ENCODE results near the gene PRDM13. TPM values are rescaled to one million over a fixed set of nuclear protein-coding genes. Genes with fewer than 3 reads are reported as not detected.

The PRDM13 gene
- 0.49 and 0.74 TPM in 2 replicates for polyA plus RNA-seq (2011; rRNA removed)
- 0.62 and 0.69 TPM in 2 replicates for polyA plus RNA-seq (2012; cell fraction: cytosol; rRNA removed)
- polyA plus RNA-seq (2012; cell fraction: nucleus; rRNA removed) = 0.49 and 0.55 TPM in 2 replicates
- polyA plus RNA-seq (2017; fragmentation: RNase III; extraction: RNeasy Plus Mini Kit Qiagen cat#74134 plus additional on column Dnase treatment) = 0.41 to 0.59 TPM (median 0.44 TPM) in 3 replicates
- 0.10 and 0.17 TPM in 2 replicates for polyA minus RNA-seq (2011; rRNA and poly(A)+ RNA removed)

- no peak for TF ChIP-seq TFCP2L1 (CRISPR knock-in tag; IDR thresholded peaks at IDR 0.05)
- no peak for TF ChIP-seq NR3C1 (IDR thresholded peaks at IDR 0.05)
- TF ChIP-seq FOXS1 (CRISPR knock-in tag; IDR thresholded peaks at IDR 0.05) = no peak
- H3K4me2 ChIP-seq = no peak within 1 kb of the TSS
- ATAC-seq (no peak), FAIRE-seq (no peak), DNase-seq (ENCODE audit: low read depth in 1 of 2, low spot score in 1 of 2) (no peak)
- H3K27ac ChIP-seq = no peak within 1 kb of the TSS
- ChIA-PET CTCF (no interaction called here), POLR2A (no interaction called here)
- 59% methylated on average over 42 of the region's 54 CpGs for WGBS (ENCODE audit: missing lambda C conversion rate)
- no peaks in the 10 kb centered on the region for H3K4me1 ChIP-seq
- H3K9me3 ChIP-seq = no peaks in the 10 kb centered on the region
- H3K4me3 ChIP-seq = no peak within 1 kb of the TSS
Observed at GRCh38 chr6:99606656-99607415, at the start of gene PRDM13. TSS of gene PRDM13 (plus strand) at chr6:99606833. CDS start at chr6:99607035, 202 bp downstream.

- DNase-seq (ENCODE audit: low read depth in 1 of 2, low spot score in 1 of 2) = no peak
- FAIRE-seq = no peak
- ChIA-PET POLR2A (interaction anchor here (1.0 kb wide), 1 partner anchor 9 kb away, joined by 3 read pairs; the partner anchor contains the start of gene CCNC), CTCF (interaction anchor here (0.7 kb wide), 1 partner anchor 145 kb away, joined by 3 read pairs; no protein-coding TSS in a partner anchor)
- Histone ChIP-seq H3K4me2 (no peak overlapping the region), H3K4me3 (no peak overlapping the region), H3K27ac (no peak overlapping the region), H3K4me1 (no peaks in the 10 kb centered on the region), H3K9me3 (no peaks in the 10 kb centered on the region)
- ATAC-seq = no peak
- 92% methylated on average over 2 of the region's 2 CpGs for WGBS (ENCODE audit: missing lambda C conversion rate)
- TF ChIP-seq BHLHE40 (IDR thresholded peaks at IDR 0.05; ENCODE audit: low read depth, low read length) = no peak
Observed at GRCh38 chr6:99559057-99559456, 47.6 kb upstream of the PRDM13 start.

- TF ChIP-seq RAD21 (conservative IDR thresholded peaks at IDR 0.05 in 1 of 2, IDR thresholded peaks at IDR 0.05 in 1 of 2) (no peak), EP300 (IDR thresholded peaks at IDR 0.05) (no peak), HOXB13 (CRISPR knock-in tag; IDR thresholded peaks at IDR 0.05; ENCODE audit: low read depth) (no peak), FOSL2 (IDR thresholded peaks at IDR 0.05) (no peak), FOSL2 (CRISPR knock-in tag; IDR thresholded peaks at IDR 0.05) (no peak), ESRRA (IDR thresholded peaks at IDR 0.05; ENCODE audit: borderline replicate concordance, low read length) (no peak), RCOR1 (IDR thresholded peaks at IDR 0.05; ENCODE audit: low read depth, low read length) (no peak), POLR2A (IDR thresholded peaks at IDR 0.05; ENCODE audit: low read length) (no peak), SREBF2 (IDR thresholded peaks at IDR 0.05) (no peak), PBX3 (IDR thresholded peaks at IDR 0.05) (no peak), ZNF302 (CRISPR knock-in tag; IDR thresholded peaks at IDR 0.05) (no peak), RNF2 (IDR thresholded peaks at IDR 0.05; ENCODE audit: borderline replicate concordance, low read depth) (no peak)
- ChIA-PET POLR2A (no interaction called here), CTCF (interaction anchor here (1.0 kb wide), 1 partner anchor 28 kb away, joined by 4 read pairs; no protein-coding TSS in a partner anchor)
- Histone ChIP-seq H3K4me2 (no peak overlapping the region), H3K4me1 (no peaks in the 10 kb centered on the region), H3K27ac (no peak overlapping the region), H3K4me3 (no peak overlapping the region), H3K9me3 (no peaks in the 10 kb centered on the region)
- 93% methylated on average over 4 of the region's 4 CpGs for WGBS (ENCODE audit: missing lambda C conversion rate)
- no peak for DNase-seq (ENCODE audit: low read depth in 1 of 2, low spot score in 1 of 2)
- no peak for ATAC-seq
- FAIRE-seq = no peak
Observed at GRCh38 chr6:99560668-99561067, 46.0 kb upstream of the PRDM13 start.

GRCh38 chr6:99563056-99563723, 43.4 kb upstream of the PRDM13 start:
- DNase-seq (ENCODE audit: low read depth in 1 of 2, low spot score in 1 of 2) (no peak), FAIRE-seq (no peak), ATAC-seq (no peak)
- no peaks in the 10 kb centered on the region for H3K9me3 ChIP-seq
- CTCF ChIA-PET = no interaction called here
- 73% methylated on average over 4 of the region's 4 CpGs for WGBS (ENCODE audit: missing lambda C conversion rate)
- H3K27ac ChIP-seq = no peak overlapping the region
- H3K4me1 ChIP-seq = peaks cover 16% of the 10 kb centered on the region
- POLR2A ChIA-PET = no interaction called here
- no peak overlapping the region for H3K4me3 ChIP-seq
- no peak overlapping the region for H3K4me2 ChIP-seq
- TF ChIP-seq CBX2 (IDR thresholded peaks at IDR 0.05; ENCODE audit: borderline replicate concordance, low read depth) (no peak), POLR2AphosphoS2 (conservative IDR thresholded peaks at IDR 0.05; ENCODE audit: low read length) (no peak), HEYL (CRISPR knock-in tag; IDR thresholded peaks at IDR 0.05) (no peak), NFE2L2 (conservative IDR thresholded peaks at IDR 0.05; ENCODE audit: low read length) (no peak), BHLHE40 (IDR thresholded peaks at IDR 0.05; ENCODE audit: low read depth, low read length) (no peak), CHD2 (IDR thresholded peaks at IDR 0.05; ENCODE audit: low read length, partially characterized antibody) (no peak), REST (IDR thresholded peaks at IDR 0.05) (no peak), TFCP2L1 (CRISPR knock-in tag; IDR thresholded peaks at IDR 0.05) (no peak), SREBF2 (IDR thresholded peaks at IDR 0.05) (no peak), SMC3 (IDR thresholded peaks at IDR 0.05) (no peak), CBX8 (IDR thresholded peaks at IDR 0.05) (no peak), FOXS1 (CRISPR knock-in tag; IDR thresholded peaks at IDR 0.05) (no peak)

Data from A549 (cell line).